Bronchial epithelial cell (primary cell): ENCODE data around the gene CRYBB3. TPM values are rescaled to one million over a fixed set of nuclear protein-coding genes. Genes with fewer than 3 reads are reported as not detected.
A peak's percentile ranks its signal among the peaks of the same experiment; 100 is the strongest.
"Not testable (repeated sequence)": the region's sequence is repeated elsewhere in the genome, so short reads cannot be mapped to it uniquely, and the experiment has no call there.

Source experiments
- DNase-seq: peaks from one replicate; pipeline ENCODE4 v3.0.0-alpha.2; 2010; ENCODE audit warnings: low read depth
- FAIRE-seq: peaks from 2 replicates; lab custom pipeline; 2011; peaks lifted over from hg19 to GRCh38; lab: Jason Lieb, UNC
- H3K27me3 ChIP-seq: 2 replicates; pipeline ENCODE4 v1.5.1; 2011; ENCODE audit warnings: low read length; ENCODE audit not compliant: control insufficient read depth, insufficient read depth
- H3K36me3 ChIP-seq: 2 replicates; pipeline ENCODE4 v1.5.1; 2011; ENCODE audit warnings: low read length; ENCODE audit not compliant: control insufficient read depth, insufficient read depth
- H3K4me3 ChIP-seq: 2 replicates; pipeline ENCODE4 v1.5.1; 2011; ENCODE audit warnings: mild to moderate bottlenecking, low read depth, low read length, control low read depth
- total RNA-seq: library from RNA; depleted of rRNA; stranded (reverse); fragments of >200 nt; gene quantifications from 2 replicates; pipeline ENCODE4 v1.2.1, GENCODE V29; 2014
- TF ChIP-seq, protein P1 (sequence below): IDR thresholded peaks from 2 replicates; pipeline ENCODE4 v1.5.1; 2011; ENCODE audit warnings: mild to moderate bottlenecking, moderate library complexity, low read length, control low read depth, inconsistent platforms; ENCODE audit not compliant: insufficient read depth, severe bottlenecking

Gene CRYBB3
- total RNA-seq, 1 donor from 2014 or later, result not detected

GRCh38 chr22:25221790-25222189 lies 22.1 kb downstream of the CRYBB3 start:
- TF ChIP-seq, protein P1, sequence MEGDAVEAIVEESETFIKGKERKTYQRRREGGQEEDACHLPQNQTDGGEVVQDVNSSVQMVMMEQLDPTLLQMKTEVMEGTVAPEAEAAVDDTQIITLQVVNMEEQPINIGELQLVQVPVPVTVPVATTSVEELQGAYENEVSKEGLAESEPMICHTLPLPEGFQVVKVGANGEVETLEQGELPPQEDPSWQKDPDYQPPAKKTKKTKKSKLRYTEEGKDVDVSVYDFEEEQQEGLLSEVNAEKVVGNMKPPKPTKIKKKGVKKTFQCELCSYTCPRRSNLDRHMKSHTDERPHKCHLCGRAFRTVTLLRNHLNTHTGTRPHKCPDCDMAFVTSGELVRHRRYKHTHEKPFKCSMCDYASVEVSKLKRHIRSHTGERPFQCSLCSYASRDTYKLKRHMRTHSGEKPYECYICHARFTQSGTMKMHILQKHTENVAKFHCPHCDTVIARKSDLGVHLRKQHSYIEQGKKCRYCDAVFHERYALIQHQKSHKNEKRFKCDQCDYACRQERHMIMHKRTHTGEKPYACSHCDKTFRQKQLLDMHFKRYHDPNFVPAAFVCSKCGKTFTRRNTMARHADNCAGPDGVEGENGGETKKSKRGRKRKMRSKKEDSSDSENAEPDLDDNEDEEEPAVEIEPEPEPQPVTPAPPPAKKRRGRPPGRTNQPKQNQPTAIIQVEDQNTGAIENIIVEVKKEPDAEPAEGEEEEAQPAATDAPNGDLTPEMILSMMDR, result no peak
- H3K4me3 ChIP-seq, result no peak overlapping the region
- H3K36me3 ChIP-seq, result no peaks in the 10 kb centered on the region
- FAIRE-seq, result no peak
- peaks cover 4% of the 10 kb centered on the region for H3K27me3 ChIP-seq
- no peak for DNase-seq

GRCh38 chr22:25223269-25223850 lies 23.7 kb downstream of the CRYBB3 start:
- H3K36me3 ChIP-seq, result no peaks in the 10 kb centered on the region
- FAIRE-seq (no peak), DNase-seq (no peak)
- H3K4me3 ChIP-seq, result no peak overlapping the region
- H3K27me3 ChIP-seq, result peaks cover 4% of the 10 kb centered on the region
- TF ChIP-seq, protein P1, result no peak

GRCh38 chr22:25228822-25229221 lies 29.2 kb downstream of the CRYBB3 start:
- peaks cover 5% of the 10 kb centered on the region for H3K27me3 ChIP-seq
- FAIRE-seq (no peak), DNase-seq (no peak)
- no peaks in the 10 kb centered on the region for H3K36me3 ChIP-seq
- no peak overlapping the region for H3K4me3 ChIP-seq
- TF ChIP-seq, protein P1, result no peak

- not testable (repeated sequence) for H3K27me3 ChIP-seq, H3K4me3 ChIP-seq, H3K36me3 ChIP-seq, DNase-seq
- peak; percentile 66 for FAIRE-seq
These were observed 31.1 kb downstream of the CRYBB3 start for GRCh38 chr22:25230760-25231159.

- TF ChIP-seq, protein P1, result no peak
- Histone ChIP-seq H3K36me3 (no peaks in the 10 kb centered on the region), H3K4me3 (no peak overlapping the region), H3K27me3 (peaks cover 1% of the 10 kb centered on the region)
- FAIRE-seq, result no peak
- DNase-seq, result peak; percentile 66
These were observed 32.6 kb downstream of the CRYBB3 start for GRCh38 chr22:25232301-25232700.

DNA sequence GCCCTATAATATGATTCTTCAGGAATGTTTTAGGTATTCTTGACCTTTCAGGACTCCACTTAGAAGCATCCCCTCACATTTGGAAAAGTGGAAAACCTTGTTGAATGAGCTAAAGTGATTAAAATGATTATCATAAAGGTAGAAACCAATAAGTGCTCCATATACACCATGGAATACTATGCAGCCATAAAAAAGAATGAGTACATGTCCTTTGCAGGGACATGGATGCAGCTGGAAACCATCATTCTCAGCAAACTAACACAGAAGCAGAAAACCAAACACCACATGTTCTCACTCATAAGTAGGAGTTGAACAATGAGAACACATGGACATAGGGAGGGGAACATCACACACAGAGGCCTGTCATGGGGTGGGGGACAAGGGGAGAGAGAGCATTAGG lies 34.0 kb downstream of the CRYBB3 start:
- not testable (repeated sequence) for DNase-seq, H3K36me3 ChIP-seq
- FAIRE-seq, result peak; percentile 36

GRCh38 chr22:25235547-25236290 lies 36.1 kb downstream of the CRYBB3 start:
- no peak overlapping the region for H3K4me3 ChIP-seq
- TF ChIP-seq, protein P1, result peak; percentile 91
- no peaks in the 10 kb centered on the region for H3K36me3 ChIP-seq
- peak; percentile 55 for DNase-seq
- FAIRE-seq, result no peak
- peaks cover 1% of the 10 kb centered on the region for H3K27me3 ChIP-seq

More for the DNA sequence above, 34.0 kb downstream of the CRYBB3 start:
- H3K4me3 ChIP-seq, H3K27me3 ChIP-seq: not testable (repeated sequence)
